ENCODE results near the gene DHRS1.

The DHRS1 gene

DNA sequence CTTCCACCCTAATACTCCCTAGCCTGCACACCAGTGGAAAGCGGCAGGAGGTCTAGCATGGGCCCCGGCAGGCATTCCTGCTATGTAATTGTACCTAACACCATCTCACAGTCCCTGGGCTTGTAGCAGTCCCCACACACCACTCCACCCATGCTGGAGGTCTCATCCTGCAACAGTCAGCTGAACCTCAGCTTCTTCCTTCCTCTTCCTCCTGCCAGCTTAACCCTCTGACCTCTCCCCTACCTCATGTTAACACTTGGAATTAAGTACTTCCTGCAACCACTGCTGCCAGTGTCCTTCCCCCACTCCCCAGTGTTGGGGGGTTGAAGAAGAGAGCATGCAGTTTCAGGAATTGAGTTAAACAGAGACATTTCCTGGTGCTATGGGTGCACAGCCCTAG lies 27.7 kb upstream of the DHRS1 start:
- no peak for DNase-seq

DNA sequence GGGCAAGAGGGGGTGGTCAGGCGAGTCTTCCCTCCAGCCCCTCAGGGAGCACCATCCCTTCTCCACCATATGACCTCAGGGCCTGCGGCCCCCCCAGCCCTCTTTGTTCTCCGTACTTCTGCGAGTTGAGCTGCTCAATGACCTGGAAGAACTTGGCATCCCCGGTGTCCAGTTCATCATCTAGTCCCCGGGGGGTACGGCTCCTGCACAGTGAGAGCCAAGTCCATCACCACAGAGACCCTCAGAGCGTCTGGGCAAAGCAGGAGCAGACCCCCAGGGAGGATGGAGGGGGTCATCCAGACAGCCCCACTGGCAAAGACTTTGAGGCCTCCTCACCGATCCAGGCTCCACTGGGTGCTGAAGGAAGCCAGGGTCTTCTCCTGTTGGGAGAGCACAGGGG lies 26.4 kb upstream of the DHRS1 start:
- DNase-seq: no peak

GRCh38 chr14:24325041-24325530 lies 25.5 kb upstream of the DHRS1 start:
- no peak for DNase-seq

DNA sequence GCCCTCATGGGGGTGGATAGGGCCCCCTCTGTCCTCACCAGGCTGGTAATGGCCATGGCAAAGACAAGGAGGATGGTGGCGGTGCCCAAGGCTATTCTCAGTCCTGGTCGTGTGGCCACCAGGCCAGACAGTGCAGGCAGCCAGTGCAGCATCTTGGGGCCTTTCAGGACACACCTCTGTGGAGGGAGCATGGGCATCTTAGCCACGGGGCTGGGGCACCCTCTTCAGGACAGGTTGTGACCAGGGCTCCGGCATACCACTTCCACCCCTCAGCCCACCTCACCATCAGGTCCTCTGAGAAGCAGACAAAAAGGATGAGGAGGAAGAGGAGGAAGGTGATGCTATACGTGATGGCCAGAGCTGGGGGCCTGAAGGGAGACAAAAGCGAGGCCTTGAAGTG lies 24.4 kb upstream of the DHRS1 start:
- DNase-seq: no peak

- no peak for DNase-seq
These were observed 23.8 kb upstream of the DHRS1 start for GRCh38 chr14:24323341-24323740.

DNA sequence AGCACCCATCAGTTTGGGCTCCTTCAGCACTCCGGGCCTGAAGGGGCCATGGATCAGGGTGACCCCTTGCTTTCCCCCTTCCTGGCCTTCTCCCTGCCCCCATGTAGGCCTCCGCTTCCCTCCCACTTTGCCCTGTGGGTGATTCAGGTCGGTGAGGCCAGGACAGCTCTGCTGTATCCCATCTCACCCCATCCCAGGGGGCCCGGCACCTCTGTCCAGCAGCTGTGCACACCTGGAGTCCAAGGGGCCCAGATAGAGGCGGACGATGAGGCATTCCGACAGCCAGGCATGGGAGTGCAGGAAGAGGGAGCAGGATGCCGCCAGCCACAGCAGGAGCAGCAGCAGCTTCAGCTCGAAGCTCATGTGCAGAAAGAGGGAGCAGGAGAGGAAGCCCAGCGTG lies 23.1 kb upstream of the DHRS1 start:
- DNase-seq: no peak

- no peak for DNase-seq
These were observed 21.8 kb upstream of the DHRS1 start for GRCh38 chr14:24321212-24321975.

- no peak for DNase-seq
These were observed 17.8 kb upstream of the DHRS1 start for GRCh38 chr14:24317141-24317928.

DNA sequence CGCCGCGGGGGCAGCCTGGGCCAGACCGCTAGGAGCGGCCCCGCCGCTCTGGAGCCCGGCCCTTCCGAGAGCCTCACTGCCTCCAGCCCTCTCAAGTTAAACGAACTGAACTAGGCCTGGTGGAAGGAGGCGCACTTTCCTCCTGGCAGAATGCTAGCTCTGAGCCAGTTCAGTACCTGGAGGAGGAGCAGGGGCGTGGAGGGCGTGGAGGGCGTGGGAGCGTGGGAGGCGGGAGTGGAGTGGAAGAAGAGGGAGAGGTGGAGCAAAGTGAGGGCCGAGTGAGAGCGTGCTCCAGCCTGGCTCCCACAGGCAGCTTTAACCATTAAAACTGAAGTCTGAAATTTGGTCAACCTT lies 17.0 kb upstream of the DHRS1 start:
- DNase-seq: no peak

- DNase-seq: no peak
These were observed 16.4 kb upstream of the DHRS1 start for GRCh38 chr14:24315807-24316596.

DNA sequence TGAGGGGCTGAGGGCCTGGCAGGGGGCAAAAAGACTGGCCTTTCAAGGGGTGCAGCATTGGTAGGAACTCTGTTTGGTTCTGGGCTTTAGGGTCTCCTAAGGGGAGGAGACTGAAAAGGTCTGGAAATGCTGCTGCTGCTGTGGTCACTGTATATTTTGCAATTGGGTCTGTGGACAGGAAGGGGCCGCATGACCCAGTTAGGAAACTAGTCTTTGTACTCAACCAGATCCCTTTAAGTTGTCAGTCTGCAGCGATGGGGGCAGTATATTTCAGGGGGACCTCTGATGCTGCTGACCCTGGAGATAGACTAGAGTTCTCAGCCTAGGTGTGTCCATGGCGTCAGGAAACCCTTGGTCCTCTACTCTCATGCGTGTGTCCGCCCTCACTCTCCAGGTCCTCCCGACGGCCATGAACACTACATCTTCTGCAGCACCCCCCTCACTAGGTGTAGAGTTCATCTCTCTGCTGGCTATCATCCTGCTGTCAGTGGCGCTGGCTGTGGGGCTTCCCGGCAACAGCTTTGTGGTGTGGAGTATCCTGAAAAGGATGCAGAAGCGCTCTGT lies 15.7 kb upstream of the DHRS1 start:
- DNase-seq: no peak

DNA sequence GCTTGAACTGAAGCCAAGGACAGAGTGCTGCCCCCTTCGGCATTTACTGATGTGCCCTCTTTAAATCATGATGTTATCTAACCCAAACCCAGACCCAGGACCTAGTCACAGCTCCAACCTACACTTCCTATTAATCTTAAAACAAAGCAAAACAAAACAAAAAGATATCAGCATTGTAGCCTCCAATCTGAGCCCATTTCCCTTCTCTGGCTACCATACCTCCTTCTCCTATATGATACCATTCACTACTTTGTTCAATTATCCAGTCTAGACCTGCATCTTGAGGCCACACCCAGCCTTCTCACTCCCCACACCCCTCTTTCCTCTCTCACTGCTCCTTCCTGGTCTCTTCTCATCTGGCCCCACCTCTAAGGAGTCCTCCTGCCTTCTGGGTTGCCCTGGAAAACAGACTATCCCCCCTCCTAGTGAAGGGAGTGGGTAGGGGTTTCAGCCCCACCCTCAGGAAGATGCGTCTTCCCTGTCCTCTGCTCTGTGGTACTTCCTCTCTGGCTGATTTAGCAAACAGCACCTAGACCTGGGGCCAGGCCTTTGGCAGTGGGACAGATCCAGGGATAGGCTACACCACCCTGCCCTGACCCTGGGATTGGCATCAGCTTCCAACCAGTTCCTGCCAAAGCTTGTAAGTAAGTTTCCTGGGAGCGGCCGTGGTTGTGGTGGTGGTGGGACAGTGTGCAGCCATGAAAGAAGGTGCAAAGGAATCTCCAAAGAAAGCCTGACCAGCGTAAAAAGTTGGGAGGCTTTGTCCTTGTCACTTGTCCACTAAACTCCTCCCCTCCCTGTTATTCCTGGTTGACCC lies 15.0 kb upstream of the DHRS1 start:
- no peak for DNase-seq

DNA sequence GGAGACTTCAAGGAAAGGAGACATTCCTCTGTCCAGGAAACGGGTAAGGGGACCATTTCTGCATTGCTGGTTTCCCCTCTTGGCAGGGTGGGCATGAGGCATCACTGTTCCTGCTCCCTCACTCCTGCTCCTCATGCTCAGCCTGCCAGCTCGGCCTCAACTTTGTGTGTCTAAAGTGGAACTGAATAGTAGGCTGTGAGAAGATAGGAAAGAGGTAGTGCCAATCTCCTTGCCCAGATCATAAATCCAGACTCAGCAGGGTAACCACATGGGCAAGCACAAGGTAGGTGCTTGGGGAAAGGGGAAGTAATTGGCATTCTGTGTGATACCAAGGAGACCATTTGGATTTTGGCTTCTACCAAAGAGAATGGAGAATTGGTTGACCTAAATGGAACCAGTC lies 14.3 kb upstream of the DHRS1 start:
- DNase-seq: no peak

- no peak for DNase-seq
These were observed 13.3 kb upstream of the DHRS1 start for GRCh38 chr14:24312736-24313507.

DNA sequence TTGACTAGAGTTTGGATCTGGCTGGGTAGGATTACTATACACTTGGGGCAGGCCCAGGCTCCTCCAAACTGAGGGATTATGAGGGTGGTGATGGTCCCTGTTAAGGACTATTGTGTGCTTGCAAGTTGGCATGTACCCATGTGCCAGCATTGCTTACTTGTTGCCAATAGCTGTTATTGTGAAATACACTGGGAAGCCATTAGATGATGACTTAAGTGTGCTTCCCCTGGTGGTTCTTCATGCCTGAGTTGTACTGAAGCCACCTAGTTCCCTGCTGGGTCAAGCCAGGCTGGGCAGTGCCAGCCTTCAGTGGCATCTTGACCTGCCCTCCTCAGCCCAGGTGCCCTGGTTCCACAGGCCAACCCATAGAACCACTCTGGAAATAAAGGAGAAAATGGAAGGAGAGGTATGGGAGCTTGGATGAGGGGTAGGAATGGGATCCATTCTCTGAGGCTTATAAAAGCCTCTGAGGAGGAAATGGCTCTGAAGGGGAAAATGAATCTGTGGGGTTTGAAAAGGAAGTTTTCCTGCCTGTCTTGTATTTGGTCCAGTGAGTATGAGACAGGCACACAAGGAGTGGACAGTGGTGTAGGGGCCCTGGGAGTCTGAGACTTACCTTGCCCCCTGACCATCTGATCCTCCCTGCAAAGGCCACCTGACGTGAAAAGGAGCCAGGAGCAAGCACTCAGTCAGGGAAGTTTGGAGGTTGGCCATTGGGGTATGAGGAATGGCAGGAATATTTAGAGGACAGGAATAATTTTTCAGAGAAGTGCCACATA lies 12.4 kb upstream of the DHRS1 start:
- DNase-seq: no peak

GRCh38 chr14:24310646-24311604 lies 11.3 kb upstream of the DHRS1 start, which contains the start of gene LTB4R:
Gene LTB4R (plus strand): TSS chr14:24311502. CDS start chr14:24315652, 4,150 bp downstream.
- peak; percentile 45 to 60 for DNase-seq

- no peak for DNase-seq
These were observed 10.7 kb upstream of the DHRS1 start for GRCh38 chr14:24310265-24310645.

DNA sequence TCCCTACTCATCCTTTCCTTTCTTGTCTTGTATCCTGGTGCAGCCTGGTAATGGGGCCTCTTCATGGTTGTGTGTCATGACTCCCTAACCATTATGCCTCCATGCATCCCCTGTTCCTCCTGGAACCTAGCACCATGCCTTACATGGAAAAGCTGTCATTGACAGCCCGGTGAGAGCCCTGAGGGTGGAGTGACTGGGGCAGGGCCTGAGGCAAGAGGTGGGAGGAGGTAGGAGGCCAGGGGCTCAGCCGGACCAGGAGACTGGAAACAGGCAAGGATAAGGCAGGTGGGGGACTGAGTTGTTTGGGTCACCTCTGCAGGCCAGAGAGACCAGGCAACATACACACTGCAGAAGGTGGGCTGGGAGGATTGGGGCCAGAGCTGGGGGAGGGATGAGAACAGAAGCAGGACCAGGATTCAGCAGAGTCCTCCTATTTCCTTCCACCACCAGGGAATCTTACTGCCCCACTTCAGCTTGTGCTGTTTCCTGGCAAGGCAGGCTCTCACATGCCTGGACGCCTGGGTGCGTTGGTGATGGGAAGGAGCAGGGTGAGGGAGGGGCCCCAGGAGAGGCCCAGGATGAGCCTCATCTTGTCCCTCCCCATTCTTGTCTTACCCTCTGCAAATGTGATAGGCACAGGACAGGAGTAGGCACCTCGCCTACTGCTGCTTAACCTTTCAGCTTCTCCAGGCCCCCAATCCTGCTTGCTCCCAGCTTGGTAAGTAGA lies 10.1 kb upstream of the DHRS1 start, which contains the start of gene LTB4R2:
Gene LTB4R2 (plus strand): TSS at position 603 of the 727 bp plus-strand sequence. CDS start 525 bp downstream, outside the sequence.
- no peak for DNase-seq
